ENCODE results near the gene SCOC. TPM values are rescaled to one million over a fixed set of nuclear protein-coding genes. Genes with fewer than 3 reads are reported as not detected.

Gene SCOC
- total RNA-seq (1 to 10 TPM; 8.7 to 9.7 TPM), total RNA-seq (15.5 to 22.6 reads per million in 2 donors)

DNA sequence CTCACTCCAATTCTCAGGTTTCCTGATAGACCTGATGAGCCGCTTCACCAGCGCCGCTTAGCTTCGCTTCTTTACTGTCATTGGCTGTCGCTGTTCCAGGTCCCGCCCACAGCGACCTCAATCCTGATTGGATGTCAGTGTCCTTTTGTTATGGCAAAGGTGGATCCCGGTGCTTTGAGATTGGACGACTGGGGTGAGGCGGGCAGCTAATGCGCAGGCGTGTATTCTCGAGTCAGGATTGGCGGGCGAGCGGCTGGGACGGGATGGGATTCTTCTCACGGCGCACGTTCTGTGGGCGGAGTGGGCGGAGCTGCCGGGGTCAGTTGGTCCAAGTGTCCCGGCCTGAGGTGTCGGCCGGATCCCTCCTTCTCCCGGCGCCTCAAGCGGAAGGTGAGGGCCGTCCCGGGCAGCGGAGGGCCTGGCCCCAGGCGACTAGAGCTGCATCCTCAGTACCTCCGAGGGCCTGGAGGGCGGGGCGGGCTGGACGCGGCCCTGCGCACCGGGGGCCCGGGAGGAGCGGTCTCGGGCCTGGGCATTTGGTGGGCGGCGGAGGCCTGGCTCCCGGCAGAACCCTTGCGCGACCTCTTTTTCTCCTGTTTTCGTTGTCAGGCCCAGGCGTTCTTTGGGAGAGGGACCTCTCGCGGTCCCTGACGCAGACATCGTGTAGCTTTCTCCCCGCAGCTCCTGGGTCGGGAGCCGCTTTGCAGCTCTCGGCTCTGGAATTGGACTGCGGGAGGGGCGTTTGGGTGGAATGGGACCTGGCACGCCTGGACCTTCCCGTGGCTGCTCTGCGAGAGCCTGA, at the start of gene SCOC:
Gene SCOC (plus strand): TSS at position 319 of the 802 bp plus-strand sequence. CDS start 5,525 bp downstream, outside the sequence.
- no peaks in the 10 kb centered on the region for H3K9me3 ChIP-seq (ENCODE audit: control insufficient read depth, low read length, poor library complexity, severe bottlenecking)
- H3K27me3 Mint-ChIP-seq, result no peaks in the 10 kb centered on the region
- DNase-seq (peak; percentile 88 to 94 (median 92)), ATAC-seq (peak; percentile 97)
- H3K27ac Mint-ChIP-seq, result no peak within 1 kb of the TSS
- no peak within 1 kb of the TSS for H3K4me3 Mint-ChIP-seq
- H3K36me3 Mint-ChIP-seq (ENCODE audit: low read depth), result no peaks in the 10 kb centered on the region
- H3K4me1 Mint-ChIP-seq, result peaks cover 25% of the 10 kb centered on the region

DNA sequence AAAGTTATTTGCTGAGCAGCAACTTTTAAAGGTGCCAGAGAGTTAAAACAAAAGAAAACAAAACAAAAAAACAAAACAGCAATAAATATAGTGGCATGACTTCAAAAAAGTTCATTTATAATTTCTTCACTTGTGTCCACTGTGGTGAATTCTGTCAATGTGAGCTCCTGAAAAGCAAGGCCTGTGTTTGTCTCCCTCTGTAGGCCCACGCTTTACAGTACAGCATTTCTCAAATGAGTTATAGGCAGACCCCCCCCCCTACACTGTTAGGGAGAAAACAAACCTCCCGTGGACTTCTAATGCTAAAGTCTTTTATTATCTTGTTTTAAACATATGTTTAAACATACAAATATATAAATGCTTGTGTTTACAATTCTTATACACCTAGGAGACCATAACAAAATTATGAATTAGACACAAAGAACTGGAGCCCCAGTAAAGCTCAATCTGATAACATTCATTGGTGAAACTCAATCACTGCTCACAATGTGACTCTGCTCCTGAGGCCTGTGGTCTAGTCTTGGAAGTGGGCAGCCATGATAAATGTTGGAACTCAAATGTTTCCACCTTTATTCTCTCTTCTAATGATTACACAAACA, 47.0 kb upstream of the SCOC start:
- no peaks in the 10 kb centered on the region for H3K9me3 ChIP-seq (ENCODE audit: control insufficient read depth, low read length, poor library complexity, severe bottlenecking)
- Mint-ChIP-seq H3K36me3 (ENCODE audit: low read depth) (peaks cover 5% of the 10 kb centered on the region), H3K27me3 (peaks cover 37% of the 10 kb centered on the region), H3K4me1 (peaks cover 7% of the 10 kb centered on the region), H3K27ac (no peak overlapping the region), H3K4me3 (no peak overlapping the region)
- ATAC-seq (no peak), DNase-seq (no peak)

DNA sequence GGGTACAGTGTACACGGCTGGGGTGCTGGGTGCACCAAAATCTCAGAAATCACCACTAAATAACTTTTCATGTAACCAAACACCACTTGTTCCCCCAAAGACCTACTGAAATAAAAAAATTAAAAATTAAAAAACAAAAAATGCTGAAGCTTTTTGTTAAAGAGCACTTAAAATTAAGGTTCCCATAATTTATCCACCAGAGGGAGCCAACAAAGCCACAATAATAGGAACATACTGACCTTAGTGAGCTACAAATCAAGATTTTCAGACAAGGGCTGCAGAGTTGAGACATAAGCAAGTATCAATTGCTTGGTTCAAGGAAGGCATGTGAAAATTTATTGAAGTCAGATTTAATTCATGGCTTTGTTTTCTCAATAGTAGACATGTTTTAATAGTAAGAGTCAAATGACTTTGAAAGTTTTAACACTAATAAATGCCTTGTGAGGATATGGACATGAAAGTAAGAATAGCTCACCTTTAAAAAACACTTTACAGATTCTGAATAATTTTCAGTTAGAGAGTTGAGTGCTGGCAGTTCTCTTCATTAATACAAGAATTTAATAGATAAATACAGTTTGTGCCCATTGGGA, 43.0 kb upstream of the SCOC start:
- no peak overlapping the region for H3K4me3 Mint-ChIP-seq
- DNase-seq, result no peak
- peaks cover 28% of the 10 kb centered on the region for H3K27me3 Mint-ChIP-seq

DNA sequence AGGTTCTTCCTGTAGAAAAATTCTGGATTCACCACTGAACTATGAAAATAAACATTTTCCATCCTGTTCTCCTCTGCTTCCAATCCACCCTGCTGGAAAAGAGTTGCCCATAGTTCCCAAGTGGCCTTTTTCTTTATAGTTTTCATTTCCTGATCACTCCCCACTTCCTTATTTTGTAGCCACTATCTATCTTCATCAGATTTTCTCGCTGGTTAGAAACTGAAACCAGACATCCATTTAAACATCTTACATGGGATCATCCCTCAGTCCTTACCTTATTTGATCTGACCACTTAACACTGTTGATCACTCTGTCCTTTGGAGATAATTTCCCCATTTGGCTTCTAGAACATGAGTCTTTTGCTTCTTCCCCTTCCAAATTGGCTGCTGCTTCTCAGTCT, 42.2 kb upstream of the SCOC start:
- no peak overlapping the region for H3K4me3 Mint-ChIP-seq
- no peak overlapping the region for H3K27ac Mint-ChIP-seq
- DNase-seq, result no peak
- H3K27me3 Mint-ChIP-seq, result peaks cover 30% of the 10 kb centered on the region
- peaks cover 10% of the 10 kb centered on the region for H3K4me1 Mint-ChIP-seq
- no peaks in the 10 kb centered on the region for H3K9me3 ChIP-seq (ENCODE audit: control insufficient read depth, low read length, poor library complexity, severe bottlenecking)
- no peak for ATAC-seq
- H3K36me3 Mint-ChIP-seq (ENCODE audit: low read depth), result peaks cover 2% of the 10 kb centered on the region

More for the DNA sequence above, 43.0 kb upstream of the SCOC start:
- no peak overlapping the region for H3K27ac Mint-ChIP-seq
- no peaks in the 10 kb centered on the region for H3K9me3 ChIP-seq (ENCODE audit: control insufficient read depth, low read length, poor library complexity, severe bottlenecking)
- H3K4me1 Mint-ChIP-seq, result peaks cover 10% of the 10 kb centered on the region
- H3K36me3 Mint-ChIP-seq (ENCODE audit: low read depth), result peaks cover 2% of the 10 kb centered on the region
- ATAC-seq, result no peak

DNA sequence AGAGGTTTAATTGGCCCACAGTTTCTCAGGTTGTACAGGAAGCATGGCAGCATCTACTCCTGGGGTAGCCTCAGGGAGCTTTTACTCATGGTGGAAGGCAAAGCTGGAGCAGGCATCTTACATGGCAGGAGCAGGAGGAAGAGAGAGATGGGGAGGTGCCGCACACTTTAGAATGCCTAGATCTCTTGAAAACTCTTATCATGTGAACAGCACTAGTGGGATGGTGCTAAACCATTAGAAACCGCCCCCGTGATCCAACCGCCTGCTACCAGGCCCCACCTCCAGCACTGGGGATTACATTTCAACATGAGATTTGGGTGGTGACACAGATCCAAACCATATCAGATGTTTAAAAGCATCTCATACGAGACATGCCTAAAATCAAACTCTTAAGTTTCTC, 41.6 kb upstream of the SCOC start:
- Mint-ChIP-seq H3K4me3 (no peak overlapping the region), H3K27ac (no peak overlapping the region), H3K4me1 (peaks cover 10% of the 10 kb centered on the region), H3K27me3 (peaks cover 37% of the 10 kb centered on the region), H3K36me3 (ENCODE audit: low read depth) (peaks cover 2% of the 10 kb centered on the region)
- H3K9me3 ChIP-seq (ENCODE audit: control insufficient read depth, low read length, poor library complexity, severe bottlenecking), result no peaks in the 10 kb centered on the region
- no peak for DNase-seq
- ATAC-seq, result no peak

DNA sequence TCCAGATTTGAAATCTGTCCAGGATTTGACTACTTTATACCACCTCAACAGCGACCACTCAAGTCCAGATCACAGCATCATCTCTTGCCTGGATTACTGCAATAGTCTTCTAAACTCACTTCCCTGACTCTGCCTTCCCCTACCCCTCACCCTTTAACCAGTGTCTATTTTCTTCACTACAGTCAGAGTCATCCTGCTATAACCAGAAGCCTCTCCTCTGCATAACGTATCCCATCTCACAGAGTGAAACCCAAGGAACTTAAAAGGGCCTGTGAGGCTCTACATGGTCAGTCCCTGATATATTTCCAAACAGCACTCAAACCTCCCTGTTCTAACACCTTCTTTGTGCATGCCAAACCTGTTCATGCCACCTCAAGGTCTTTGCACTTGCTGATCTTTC, 40.7 kb upstream of the SCOC start:
- Mint-ChIP-seq H3K36me3 (ENCODE audit: low read depth) (peaks cover 2% of the 10 kb centered on the region), H3K4me1 (peaks cover 10% of the 10 kb centered on the region), H3K27ac (no peak overlapping the region), H3K4me3 (no peak overlapping the region), H3K27me3 (peaks cover 42% of the 10 kb centered on the region)
- DNase-seq (no peak), ATAC-seq (no peak)
- no peaks in the 10 kb centered on the region for H3K9me3 ChIP-seq (ENCODE audit: control insufficient read depth, low read length, poor library complexity, severe bottlenecking)

DNA sequence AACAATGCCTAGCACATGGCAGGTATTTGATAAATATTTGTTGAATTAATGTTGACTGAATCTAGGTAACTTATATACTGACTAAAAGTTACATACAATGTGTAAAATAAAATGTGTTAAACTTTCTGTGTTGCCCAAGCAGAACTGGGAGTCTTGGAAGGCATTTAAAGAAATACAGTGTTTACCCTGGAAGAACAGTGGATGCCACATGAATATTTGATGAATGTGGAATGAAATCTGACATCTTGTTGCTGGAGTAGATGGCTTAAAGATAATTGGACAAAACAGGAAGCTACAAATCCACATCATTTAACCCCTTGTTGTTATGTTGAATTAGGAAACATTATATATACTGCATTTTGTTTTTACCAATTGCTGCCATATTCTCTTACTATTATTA, 39.9 kb upstream of the SCOC start:
- Mint-ChIP-seq H3K4me1 (peaks cover 10% of the 10 kb centered on the region), H3K36me3 (ENCODE audit: low read depth) (peaks cover 4% of the 10 kb centered on the region), H3K4me3 (no peak overlapping the region), H3K27me3 (peaks cover 42% of the 10 kb centered on the region), H3K27ac (no peak overlapping the region)
- DNase-seq (no peak), ATAC-seq (no peak)
- H3K9me3 ChIP-seq (ENCODE audit: control insufficient read depth, low read length, poor library complexity, severe bottlenecking), result no peaks in the 10 kb centered on the region

DNA sequence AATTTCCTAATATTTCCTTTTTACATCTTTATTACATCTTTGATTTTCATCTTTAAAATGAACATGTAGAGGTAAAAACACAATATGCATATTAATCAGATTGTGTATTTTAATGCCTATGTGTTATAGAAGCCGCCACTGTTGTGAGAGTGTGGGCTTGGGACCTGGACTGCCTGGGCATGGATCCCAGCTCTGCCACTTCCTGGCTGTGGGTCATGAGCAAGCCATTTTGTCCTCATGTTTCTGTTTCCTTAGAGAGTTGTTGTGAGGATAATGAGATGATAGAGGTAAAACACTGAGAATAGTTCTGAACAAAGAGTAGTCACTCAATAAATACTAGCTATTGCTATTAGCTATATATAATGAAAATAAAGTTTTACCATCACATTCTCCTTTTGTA, 38.4 kb upstream of the SCOC start:
- no peak overlapping the region for H3K4me3 Mint-ChIP-seq
- no peak overlapping the region for H3K27ac Mint-ChIP-seq
- no peaks in the 10 kb centered on the region for H3K9me3 ChIP-seq (ENCODE audit: control insufficient read depth, low read length, poor library complexity, severe bottlenecking)
- peaks cover 6% of the 10 kb centered on the region for H3K4me1 Mint-ChIP-seq
- no peak for DNase-seq
- H3K36me3 Mint-ChIP-seq (ENCODE audit: low read depth), result peaks cover 2% of the 10 kb centered on the region
- no peak for ATAC-seq
- H3K27me3 Mint-ChIP-seq, result peaks cover 32% of the 10 kb centered on the region

DNA sequence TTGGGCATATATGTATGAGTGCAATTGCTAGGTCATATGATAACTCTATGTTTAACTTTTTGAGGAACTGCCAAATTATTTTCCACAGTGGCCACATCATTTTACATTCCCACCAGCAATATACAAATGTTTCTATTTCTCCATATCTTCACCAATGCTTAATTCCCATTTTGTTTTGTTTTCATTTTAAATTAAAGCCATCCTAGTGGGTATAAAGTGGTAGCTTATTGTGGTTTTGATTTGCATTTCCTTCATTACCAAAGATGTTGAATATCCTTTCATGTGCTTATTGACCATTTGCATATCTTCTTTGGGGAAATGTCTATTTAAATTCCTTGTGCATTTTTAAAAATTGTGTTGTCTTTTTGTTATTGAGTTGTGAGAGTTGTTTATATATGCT, 36.7 kb upstream of the SCOC start:
- Mint-ChIP-seq H3K36me3 (ENCODE audit: low read depth) (peaks cover 2% of the 10 kb centered on the region), H3K4me3 (no peak overlapping the region), H3K27ac (no peak overlapping the region), H3K27me3 (peaks cover 25% of the 10 kb centered on the region), H3K4me1 (no peaks in the 10 kb centered on the region)
- DNase-seq (no peak), ATAC-seq (no peak)
- H3K9me3 ChIP-seq (ENCODE audit: control insufficient read depth, low read length, poor library complexity, severe bottlenecking), result no peaks in the 10 kb centered on the region

DNA sequence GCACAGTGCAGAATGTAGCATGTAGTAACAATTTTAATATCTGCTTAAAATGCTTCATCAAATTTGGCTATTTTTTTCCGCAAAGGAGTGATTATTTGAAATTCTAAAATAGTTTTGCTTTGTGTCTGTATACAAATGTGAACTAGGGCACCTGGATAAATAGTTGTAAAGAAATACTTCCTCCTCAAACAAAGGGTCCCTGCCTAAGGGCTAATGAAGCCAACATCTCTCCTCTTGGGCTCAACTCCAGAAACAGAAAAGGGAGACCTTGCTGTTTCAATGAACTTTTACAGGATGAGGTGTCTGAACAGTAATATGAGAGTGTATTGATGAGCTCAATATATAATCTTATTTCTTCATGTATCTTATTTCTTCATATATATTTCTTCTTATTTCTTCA, 30.8 kb upstream of the SCOC start:
- H3K4me1 Mint-ChIP-seq, result peaks cover 4% of the 10 kb centered on the region
- no peak overlapping the region for H3K4me3 Mint-ChIP-seq
- H3K27me3 Mint-ChIP-seq, result peaks cover 37% of the 10 kb centered on the region
- no peak for DNase-seq
- ATAC-seq, result no peak
- no peak overlapping the region for H3K27ac Mint-ChIP-seq
- peaks cover 2% of the 10 kb centered on the region for H3K36me3 Mint-ChIP-seq (ENCODE audit: low read depth)
- no peaks in the 10 kb centered on the region for H3K9me3 ChIP-seq (ENCODE audit: control insufficient read depth, low read length, poor library complexity, severe bottlenecking)

DNA sequence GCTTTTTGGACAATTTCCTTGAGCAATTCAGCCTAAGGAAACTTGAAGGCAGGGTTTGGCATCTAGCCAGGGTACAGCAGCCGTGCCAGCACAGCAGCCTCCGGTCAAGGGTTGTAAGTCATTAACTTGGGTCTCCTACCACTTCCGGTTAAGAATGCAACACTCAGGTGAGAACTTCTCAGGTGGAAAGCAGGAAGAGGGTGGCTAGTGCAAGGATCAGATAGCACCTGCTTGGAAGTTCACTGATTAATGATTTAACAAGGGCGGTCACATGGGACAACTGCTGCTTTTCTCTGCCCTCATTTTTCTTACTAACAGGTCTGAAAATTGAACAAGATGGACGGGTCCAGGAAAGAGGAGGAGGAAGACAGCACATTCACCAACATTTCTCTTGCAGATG, 30.1 kb upstream of the SCOC start:
- H3K4me3 Mint-ChIP-seq, result peak overlapping the region; percentile 31
- no peaks in the 10 kb centered on the region for H3K36me3 Mint-ChIP-seq (ENCODE audit: low read depth)
- DNase-seq (no peak), ATAC-seq (no peak)
- H3K9me3 ChIP-seq (ENCODE audit: control insufficient read depth, low read length, poor library complexity, severe bottlenecking), result no peaks in the 10 kb centered on the region
- H3K27me3 Mint-ChIP-seq, result peaks cover 33% of the 10 kb centered on the region
- peaks cover 4% of the 10 kb centered on the region for H3K4me1 Mint-ChIP-seq
- H3K27ac Mint-ChIP-seq, result no peak overlapping the region

DNA sequence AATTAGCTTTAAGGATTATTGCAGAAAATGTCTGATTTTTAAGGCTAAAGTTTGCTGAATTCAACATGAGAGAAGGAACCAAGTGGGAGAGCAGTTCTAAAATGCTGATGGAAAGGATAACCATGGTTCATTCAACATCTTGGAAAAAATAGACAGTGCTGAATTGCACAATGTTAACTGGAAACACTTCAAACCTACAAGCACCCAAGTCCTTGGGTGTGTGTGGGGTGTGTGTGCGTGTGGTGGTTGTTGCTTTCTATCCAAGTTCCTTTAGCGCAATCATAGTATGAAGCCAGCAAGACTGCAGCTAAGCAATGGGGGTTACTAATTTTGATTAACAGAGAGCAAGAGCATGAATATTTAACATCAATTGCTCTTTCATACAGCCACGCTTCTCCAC, 29.3 kb upstream of the SCOC start:
- H3K4me1 Mint-ChIP-seq, result peaks cover 4% of the 10 kb centered on the region
- no peak overlapping the region for H3K4me3 Mint-ChIP-seq
- no peaks in the 10 kb centered on the region for H3K36me3 Mint-ChIP-seq (ENCODE audit: low read depth)
- no peak overlapping the region for H3K27ac Mint-ChIP-seq
- H3K9me3 ChIP-seq (ENCODE audit: control insufficient read depth, low read length, poor library complexity, severe bottlenecking), result no peaks in the 10 kb centered on the region
- DNase-seq, result no peak
- peaks cover 40% of the 10 kb centered on the region for H3K27me3 Mint-ChIP-seq
- no peak for ATAC-seq

DNA sequence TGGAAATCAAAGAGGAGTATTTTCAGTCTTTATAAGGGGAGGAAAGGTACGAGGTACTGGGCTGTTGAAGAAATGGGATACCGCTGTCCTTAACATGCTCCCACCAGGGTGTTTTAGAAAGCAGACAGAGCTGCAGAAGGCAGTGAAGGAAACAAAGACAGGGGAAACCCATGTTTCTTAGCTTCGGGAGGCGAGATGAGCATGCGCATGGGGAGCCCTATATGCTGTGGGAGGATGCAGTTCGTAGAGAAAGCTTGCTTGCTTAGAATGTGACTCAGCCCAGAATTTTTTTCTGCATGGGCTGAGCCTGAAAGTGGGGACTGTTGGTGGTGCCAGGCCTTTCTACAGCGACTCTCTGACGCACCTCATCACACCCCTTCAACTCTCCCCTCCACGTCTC, 28.8 kb upstream of the SCOC start:
- no peak overlapping the region for H3K4me3 Mint-ChIP-seq
- peaks cover 45% of the 10 kb centered on the region for H3K27me3 Mint-ChIP-seq
- no peak overlapping the region for H3K27ac Mint-ChIP-seq
- ATAC-seq (no peak), DNase-seq (no peak)
- H3K9me3 ChIP-seq (ENCODE audit: control insufficient read depth, low read length, poor library complexity, severe bottlenecking), result no peaks in the 10 kb centered on the region
- H3K36me3 Mint-ChIP-seq (ENCODE audit: low read depth), result no peaks in the 10 kb centered on the region
- peaks cover 4% of the 10 kb centered on the region for H3K4me1 Mint-ChIP-seq

All from T-helper 17 cell (primary cell).